ENCODE data around the gene RPS5. TPM values are rescaled to one million over a fixed set of nuclear protein-coding genes. Genes with fewer than 3 reads are reported as not detected.
A peak's percentile ranks its signal among the peaks of the same experiment; 100 is the strongest.
"Not testable (repeated sequence)": the region's sequence is repeated elsewhere in the genome, so short reads cannot be mapped to it uniquely, and the experiment has no call there.

The RPS5 gene
- total RNA-seq: 1,568 TPM

DNA sequence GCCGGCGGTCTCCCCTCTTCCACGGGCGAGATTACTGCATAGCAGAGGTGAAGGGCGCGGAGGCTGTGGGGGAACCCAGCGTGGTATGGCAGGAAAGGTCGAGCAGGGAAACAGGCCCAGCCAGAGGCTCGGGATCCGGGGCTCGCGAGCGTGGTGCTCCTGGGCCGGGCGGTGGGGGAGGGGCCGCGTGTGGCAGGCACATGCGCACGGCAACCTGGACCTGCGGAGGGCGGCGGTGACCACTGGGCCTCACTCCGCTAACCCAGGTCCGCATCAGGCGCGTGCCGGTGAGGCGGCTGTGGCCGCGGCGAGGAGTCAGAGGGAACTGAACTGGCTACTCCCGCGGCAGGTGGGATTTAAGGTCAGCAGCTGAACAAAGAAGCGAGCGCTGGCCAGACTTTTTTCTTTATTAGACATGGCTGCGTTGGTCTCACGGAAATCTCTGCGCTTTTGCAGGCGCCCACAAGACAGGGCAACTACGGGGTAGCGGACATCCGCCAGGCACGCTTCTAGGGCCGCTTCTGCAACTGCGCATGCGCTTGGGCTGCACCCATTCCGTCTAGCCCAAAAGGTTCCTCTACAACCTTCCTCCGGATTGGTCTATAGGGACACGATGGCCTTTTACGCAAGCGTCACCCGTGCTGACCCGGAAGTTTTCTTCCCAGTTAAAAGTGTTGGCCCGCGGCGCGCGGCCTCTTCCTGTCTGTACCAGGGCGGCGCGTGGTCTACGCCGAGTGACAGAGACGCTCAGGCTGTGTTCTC lies at the start of gene RPS5:
Gene RPS5 (plus strand): TSS at position 694 of the 762 bp plus-strand sequence. CDS start 869 bp downstream, outside the sequence.
- DNase-seq: peak; percentile 95

GRCh38 chr19:58338336-58338735 lies 48.7 kb upstream of the RPS5 start:
- DNase-seq: no peak

- no peak for DNase-seq
Measured at GRCh38 chr19:58338825-58339558, 48.1 kb upstream of the RPS5 start.

GRCh38 chr19:58345558-58345957 lies 41.5 kb upstream of the RPS5 start:
- DNase-seq: no peak

DNA sequence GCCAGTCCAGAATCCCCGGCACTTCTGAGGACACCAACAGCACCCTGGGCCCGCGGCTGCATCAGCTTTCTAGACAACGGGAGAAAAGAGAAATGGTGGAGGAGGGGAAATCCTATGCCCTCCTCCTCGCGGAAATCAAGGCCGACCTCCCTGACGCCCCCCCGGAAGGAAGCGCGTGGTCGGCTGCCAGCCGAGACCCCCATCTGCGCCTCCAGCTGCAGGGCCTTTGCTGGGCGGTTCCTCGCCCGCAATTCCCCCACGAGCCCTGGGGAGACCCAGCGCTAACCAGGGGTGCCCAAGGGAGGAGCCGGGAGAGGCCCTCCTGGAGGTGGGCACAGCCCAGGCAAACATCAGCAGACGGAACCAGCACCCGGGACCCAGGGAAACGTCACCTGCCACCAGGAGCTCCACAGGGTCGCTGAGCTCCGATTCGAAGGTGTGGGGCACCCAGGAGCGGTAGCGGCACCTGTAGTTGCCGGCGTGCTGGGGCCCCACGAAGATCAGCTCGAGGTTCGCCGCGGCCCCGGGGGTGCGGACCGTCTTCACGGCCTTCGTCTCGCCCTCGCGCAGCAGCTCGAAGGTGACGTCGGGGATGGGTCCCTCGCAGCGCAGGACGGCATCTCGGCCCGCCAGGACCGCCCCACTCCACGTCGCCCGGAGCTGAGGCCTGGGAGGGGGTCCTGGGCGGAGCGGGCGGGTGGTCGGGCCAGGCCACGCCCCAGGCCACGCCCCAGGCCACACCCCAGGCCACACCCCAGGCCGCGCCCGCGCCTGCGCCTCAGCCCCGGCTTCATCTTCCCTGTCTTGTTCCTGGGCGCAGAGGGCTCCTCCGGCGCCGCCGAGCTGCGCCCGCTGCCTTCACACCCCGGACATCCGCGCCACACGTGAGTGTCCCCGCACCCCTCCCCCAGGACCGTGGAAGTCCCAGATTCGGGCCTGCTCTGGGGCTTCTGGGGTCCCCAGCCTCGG lies 39.8 kb upstream of the RPS5 start:
- peak; percentile 80 for DNase-seq

GRCh38 chr19:58348080-58348479 lies 39.0 kb upstream of the RPS5 start:
- not testable (repeated sequence) for DNase-seq

- DNase-seq: no peak
Measured at GRCh38 chr19:58349590-58349989, 37.5 kb upstream of the RPS5 start.

DNA sequence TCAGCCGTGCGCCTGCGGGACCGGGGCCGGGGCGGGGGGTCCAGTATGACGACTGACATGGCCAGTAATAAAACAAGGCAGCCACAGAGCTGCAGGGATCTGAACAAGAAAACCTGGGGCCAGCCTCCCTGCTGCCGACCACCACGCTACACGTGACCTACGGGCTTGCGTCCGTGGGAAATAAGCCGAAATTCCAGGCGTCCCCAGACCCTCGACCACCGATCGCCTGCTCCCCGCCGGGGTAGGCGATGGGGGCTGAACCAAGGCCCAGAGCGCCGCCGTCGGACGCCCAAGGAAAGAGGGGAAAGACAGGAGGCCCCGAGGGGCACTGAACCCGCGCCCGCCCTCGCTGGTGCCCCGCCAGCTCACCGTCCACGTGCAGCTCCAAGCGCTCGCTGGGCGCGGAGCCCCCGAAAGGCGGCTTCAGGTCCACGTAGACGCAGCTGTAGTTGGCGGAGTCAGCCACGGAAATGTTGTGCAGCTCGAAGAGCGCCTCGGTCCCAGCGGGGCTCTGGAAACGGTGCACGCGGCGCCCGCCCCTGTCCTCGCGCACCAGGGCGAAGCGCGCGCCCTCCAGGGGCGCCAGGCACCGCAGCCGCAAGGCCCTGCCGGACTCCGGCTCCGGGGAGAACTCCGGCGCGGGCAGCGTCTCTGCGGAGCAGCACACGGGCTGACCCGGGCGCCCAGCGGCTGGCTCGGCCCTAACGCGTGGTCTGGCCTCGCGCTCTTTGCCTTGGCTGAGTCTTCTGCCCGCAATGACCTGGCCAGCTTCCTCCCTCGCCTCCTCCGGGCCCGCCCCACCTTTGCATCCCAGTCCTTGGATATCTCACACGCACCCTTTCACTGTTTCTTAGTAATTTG lies 36.8 kb upstream of the RPS5 start:
- no peak for DNase-seq

GRCh38 chr19:58350871-58351557 lies 36.1 kb upstream of the RPS5 start:
- no peak for DNase-seq

DNA sequence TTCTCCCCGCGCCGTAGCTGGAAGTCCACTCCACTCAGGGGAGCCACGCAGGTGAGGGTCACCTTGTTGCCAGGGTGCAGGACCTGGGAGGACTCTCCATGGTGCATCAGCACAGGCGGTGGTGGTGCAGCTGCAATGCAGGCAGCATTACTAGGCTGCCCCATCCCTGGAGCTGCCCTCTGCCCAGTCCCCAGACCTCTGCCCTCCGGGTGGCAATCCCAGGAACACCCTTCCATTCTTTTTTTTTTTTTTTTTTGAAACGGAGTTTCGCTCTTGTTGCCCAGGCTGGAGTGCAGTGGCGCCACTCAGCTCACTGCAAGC lies 35.6 kb upstream of the RPS5 start:
- DNase-seq: no peak

DNA sequence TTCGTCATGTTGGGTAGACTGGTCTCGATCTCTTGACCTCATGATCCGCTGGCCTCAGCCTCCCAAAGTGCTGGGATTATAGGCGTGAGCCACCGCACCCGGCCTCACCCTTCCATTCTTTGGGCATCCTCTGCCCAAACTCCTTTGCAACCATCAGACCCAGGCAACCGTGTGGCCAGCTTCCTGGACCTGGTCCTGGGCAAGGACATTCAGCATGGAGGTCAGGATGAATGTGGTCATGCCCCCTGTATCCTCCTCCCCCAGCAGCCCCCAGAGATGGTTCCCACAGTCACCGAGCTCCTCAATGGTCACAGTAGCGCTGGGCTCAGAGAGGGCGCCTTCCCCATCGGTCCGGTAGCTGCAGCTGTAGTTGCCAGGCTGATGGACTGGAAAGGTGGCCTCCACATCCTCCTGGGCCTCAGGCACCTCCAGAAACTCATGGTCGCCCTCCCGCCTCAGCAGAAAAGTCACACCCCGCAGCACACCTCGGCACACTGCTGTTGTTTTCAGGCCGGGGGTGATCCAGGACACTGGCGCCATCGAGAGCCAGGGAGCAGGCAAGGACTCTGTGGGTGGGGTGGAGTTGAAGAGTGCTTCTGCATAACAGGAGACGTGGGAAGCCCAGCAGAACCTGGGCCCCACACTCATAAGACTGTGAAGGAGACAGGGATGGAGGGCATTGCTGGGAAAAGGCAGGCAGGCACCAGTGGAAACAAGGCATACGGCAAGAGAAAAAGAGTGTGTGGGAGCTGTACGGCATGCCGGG lies 34.9 kb upstream of the RPS5 start:
- no peak for DNase-seq

DNA sequence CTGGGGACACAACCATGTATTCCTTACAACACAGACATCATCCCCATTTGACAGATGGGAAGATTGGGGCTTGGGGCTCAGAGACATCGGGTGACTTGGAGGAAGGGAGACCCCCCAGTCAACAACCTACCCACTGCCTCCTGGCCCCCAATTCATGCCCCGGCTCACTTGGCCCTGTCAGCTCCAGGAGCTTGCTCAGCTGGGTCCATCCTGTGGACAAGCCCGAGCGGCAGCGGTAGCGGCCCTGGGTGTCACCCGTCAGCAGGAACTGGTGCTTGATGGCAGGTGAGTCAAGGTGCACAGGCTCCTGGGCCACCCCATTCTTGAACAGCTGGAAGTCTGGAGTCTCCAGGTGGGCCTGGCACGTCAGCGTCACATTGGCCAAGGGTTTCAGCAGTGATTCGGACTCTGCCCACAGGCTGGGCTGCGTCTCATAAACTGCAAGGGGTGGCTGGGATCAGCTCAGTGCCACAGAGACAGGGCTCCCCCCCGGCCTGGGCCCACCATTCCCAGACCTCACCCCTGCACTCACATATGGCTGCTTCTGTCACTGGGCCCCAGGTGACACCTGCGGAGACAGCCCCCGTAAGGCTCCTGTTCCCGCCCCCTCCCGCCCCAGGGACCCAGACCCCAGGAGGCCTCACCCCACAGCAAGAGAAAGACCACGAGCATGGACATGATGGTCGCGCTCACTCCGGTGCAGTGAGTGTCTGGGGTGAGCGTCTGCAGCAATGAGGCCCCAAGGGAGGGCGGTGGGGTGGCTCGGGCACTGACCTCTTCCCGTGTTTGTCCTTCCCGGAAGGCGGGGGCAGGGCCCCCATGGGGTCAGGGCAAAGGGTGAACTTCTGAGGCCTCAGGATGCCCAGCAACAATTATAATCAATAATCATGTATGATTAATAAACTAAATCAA lies 34.1 kb upstream of the RPS5 start, which contains the start of gene A1BG:
Gene A1BG (minus strand): TSS at position 733 of the 912 bp plus-strand sequence. CDS start 55 bp downstream, at position 678.
- DNase-seq: no peak

DNA sequence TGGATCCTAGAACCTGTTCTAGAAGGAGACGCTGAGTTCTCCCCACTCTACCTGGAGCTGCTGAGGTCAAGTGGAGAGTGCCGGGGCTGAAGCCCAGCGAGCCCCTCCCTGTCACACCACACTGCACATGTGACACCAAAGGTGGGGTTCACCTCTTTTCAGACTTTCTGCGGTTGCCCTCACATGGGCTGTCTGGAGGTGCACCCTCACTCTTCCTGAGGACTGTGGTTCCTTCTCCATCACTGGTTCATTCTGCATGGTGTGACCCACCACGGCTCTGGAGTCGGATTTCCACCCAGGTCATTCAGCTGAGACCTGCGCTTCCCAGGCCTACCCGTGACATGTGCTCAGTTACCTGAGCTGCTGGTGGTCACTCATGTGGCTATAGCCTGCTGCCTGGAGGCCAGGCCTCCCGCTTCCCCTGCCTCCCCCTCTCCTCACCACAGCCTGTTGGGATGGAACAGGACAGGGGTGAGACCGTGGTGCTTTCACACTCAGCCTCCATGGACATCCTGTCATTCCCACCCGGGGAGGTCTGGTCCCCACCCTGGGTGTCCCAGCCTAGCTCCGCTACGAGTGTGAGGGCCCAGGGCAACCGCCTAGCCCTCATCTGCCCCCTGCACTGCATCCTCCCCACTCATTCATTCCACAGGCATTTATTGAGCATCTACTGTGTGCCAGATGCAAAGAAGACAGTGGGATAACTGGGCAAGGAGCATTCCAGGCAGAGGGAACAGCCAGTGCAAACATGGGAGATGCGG lies 33.2 kb upstream of the RPS5 start:
- DNase-seq: no peak

- no peak for DNase-seq
Measured at GRCh38 chr19:58354478-58355030, 32.5 kb upstream of the RPS5 start.

GRCh38 chr19:58355215-58355796 lies 31.8 kb upstream of the RPS5 start:
- DNase-seq: no peak

- DNase-seq: no peak
Measured at GRCh38 chr19:58355908-58356765, 30.9 kb upstream of the RPS5 start.
